Mammary epithelial cell (primary cell): ENCODE data around the gene RNF212.

Source experiments
- CTCF ChIP-seq, 2 donors: IDR thresholded peaks in 1 of 2; conservative IDR thresholded peaks in 1 of 2; 2 replicates each; pipeline ENCODE4 v1.5.1; 2011 to 2012; ENCODE audit warnings: inconsistent platforms in 2 of 2, low read length in 2 of 2, mild to moderate bottlenecking in 2 of 2, control low read depth in 1 of 2, low read depth in 1 of 2; ENCODE audit not compliant: insufficient read depth in 1 of 2; ENCODE audit errors: extremely low read depth in 1 of 2
- EZH2 ChIP-seq: IDR thresholded peaks from 2 replicates; pipeline ENCODE4 v1.6.1; 2012; ENCODE audit warnings: low read length, inconsistent platforms, borderline replicate concordance

DNA sequence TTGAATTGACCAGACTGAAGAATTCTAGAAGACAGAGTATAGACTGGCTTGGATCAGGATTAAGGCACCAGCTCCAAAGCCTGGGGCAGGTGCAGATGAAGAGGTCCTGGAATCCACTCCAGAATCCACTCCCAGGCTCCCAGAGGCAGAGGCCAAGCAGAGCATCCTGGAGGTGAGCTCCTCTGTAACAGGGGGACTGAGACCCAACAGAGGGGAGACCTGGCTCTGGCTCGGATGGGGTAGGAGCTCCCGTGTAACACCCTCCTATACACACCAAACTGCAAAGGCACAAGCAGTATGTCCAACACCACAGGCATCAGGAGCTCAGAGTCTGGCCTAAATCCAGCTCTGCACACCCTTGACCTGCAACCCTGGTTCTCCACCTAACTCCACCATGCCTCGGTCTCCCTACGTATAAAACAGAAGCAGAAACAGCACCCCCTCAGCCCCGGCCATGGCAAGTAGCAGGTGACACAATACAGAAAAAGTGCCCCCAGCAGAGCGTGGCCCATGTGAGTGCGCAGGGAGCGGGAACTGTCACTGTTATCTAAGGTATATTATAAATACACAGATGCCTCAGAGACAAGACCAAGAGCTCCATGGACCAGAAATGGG lies 14.9 kb downstream of the RNF212 start:
- TF ChIP-seq CTCF (conservative IDR thresholded peaks at IDR 0.05 in 1 of 2, IDR thresholded peaks at IDR 0.05 in 1 of 2; ENCODE audit: extremely low read depth in 1 of 2, insufficient read depth in 1 of 2, low read depth in 1 of 2, low read length in 2 of 2) (no peak), EZH2 (no peak)
